Liver (tissue), 3 donors: ENCODE data around the gene STARD9.
A peak's percentile ranks its signal among the peaks of the same experiment; 100 is the strongest.

Source experiments
- EGR1 ChIP-seq, 2 donors: IDR thresholded peaks; 2 replicates each; pipeline ENCODE4 v1.6.1; 2016 to 2018; ENCODE audit warnings: antibody characterized with exemption in 2 of 2, low read depth in 2 of 2
- GABPA ChIP-seq, 2 donors: IDR thresholded peaks in 1 of 2; conservative IDR thresholded peaks in 1 of 2; 2 replicates each; pipeline ENCODE4 v1.6.1; 2016; ENCODE audit warnings: antibody characterized with exemption in 2 of 2, mild to moderate bottlenecking in 1 of 2, moderate library complexity in 1 of 2
- HNF4A ChIP-seq, 2 donors: conservative IDR thresholded peaks; 2 replicates each; pipeline ENCODE4 v1.6.1; 2016; ENCODE audit warnings: antibody characterized with exemption in 2 of 2, mild to moderate bottlenecking in 2 of 2
- JUND ChIP-seq, 2 donors: IDR thresholded peaks; 2 replicates each; pipeline ENCODE4 v1.6.1; 2016; ENCODE audit warnings: antibody characterized with exemption in 2 of 2
- RAD21 ChIP-seq, 2 donors: IDR thresholded peaks; 2 replicates each; pipeline ENCODE4 v1.6.1; 2016; ENCODE audit warnings: antibody characterized with exemption in 2 of 2, mild to moderate bottlenecking in 2 of 2
- SP1 ChIP-seq: IDR thresholded peaks from 2 replicates; pipeline ENCODE4 v1.6.1; 2018; ENCODE audit warnings: antibody characterized with exemption, mild to moderate bottlenecking
- TAF1 ChIP-seq: conservative IDR thresholded peaks from 2 replicates; pipeline ENCODE4 v1.6.1; 2016; ENCODE audit warnings: antibody characterized with exemption, mild to moderate bottlenecking
- TF ChIP-seq, protein P1 (sequence below): fragments of 150-350 bp; IDR thresholded peaks from 2 replicates; pipeline ENCODE4 v1.5.1; 2017; ENCODE audit warnings: improper control_type of control experiment, low read depth, low read length; ENCODE audit not compliant: missing input control
- TF ChIP-seq, protein P2 (sequence below): IDR thresholded peaks from 2 replicates; pipeline ENCODE4 v1.6.1; 2016; ENCODE audit warnings: antibody characterized with exemption
- TF ChIP-seq, protein P3 (sequence below): IDR thresholded peaks from 2 replicates; pipeline ENCODE4 v1.6.1; 2016; ENCODE audit warnings: antibody characterized with exemption
- donor health status: healthy.
- donor health status: healthy.

DNA sequence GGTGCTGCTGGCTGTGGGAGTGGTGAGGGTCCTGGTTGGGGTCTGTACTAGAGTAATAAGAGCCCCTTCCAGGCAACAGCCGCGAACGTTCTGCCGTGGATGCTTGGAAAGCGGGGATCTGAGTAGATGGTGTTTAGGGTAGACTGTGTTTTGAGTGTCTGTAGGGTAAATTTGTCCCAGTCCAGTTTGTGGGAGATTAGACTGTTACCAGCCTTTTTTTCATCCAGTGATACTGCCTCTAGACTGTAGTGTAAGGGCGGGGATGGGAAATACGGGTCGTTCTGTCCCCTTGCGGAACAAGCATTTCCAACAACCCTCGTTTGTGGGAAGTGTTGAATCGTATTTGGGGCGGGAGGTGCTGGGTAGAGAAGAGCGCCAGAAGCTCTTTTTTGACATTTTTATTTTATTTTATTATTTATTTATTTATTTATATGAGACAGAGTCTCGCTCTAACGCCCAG, 26.3 kb upstream of the STARD9 start:
- TF ChIP-seq, protein P1, sequence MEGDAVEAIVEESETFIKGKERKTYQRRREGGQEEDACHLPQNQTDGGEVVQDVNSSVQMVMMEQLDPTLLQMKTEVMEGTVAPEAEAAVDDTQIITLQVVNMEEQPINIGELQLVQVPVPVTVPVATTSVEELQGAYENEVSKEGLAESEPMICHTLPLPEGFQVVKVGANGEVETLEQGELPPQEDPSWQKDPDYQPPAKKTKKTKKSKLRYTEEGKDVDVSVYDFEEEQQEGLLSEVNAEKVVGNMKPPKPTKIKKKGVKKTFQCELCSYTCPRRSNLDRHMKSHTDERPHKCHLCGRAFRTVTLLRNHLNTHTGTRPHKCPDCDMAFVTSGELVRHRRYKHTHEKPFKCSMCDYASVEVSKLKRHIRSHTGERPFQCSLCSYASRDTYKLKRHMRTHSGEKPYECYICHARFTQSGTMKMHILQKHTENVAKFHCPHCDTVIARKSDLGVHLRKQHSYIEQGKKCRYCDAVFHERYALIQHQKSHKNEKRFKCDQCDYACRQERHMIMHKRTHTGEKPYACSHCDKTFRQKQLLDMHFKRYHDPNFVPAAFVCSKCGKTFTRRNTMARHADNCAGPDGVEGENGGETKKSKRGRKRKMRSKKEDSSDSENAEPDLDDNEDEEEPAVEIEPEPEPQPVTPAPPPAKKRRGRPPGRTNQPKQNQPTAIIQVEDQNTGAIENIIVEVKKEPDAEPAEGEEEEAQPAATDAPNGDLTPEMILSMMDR = peak; percentile 4
- no peak for TF ChIP-seq TAF1
- no peak for TF ChIP-seq GABPA (IDR thresholded peaks at IDR 0.05 in 1 of 2, conservative IDR thresholded peaks at IDR 0.05 in 1 of 2)
- no peak for TF ChIP-seq SP1
- TF ChIP-seq, protein P2, sequence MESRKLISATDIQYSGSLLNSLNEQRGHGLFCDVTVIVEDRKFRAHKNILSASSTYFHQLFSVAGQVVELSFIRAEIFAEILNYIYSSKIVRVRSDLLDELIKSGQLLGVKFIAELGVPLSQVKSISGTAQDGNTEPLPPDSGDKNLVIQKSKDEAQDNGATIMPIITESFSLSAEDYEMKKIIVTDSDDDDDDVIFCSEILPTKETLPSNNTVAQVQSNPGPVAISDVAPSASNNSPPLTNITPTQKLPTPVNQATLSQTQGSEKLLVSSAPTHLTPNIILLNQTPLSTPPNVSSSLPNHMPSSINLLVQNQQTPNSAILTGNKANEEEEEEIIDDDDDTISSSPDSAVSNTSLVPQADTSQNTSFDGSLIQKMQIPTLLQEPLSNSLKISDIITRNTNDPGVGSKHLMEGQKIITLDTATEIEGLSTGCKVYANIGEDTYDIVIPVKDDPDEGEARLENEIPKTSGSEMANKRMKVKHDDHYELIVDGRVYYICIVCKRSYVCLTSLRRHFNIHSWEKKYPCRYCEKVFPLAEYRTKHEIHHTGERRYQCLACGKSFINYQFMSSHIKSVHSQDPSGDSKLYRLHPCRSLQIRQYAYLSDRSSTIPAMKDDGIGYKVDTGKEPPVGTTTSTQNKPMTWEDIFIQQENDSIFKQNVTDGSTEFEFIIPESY = no peak
- no peak for TF ChIP-seq JUND (IDR thresholded peaks at IDR 0.05)
- no peak for TF ChIP-seq RAD21 (IDR thresholded peaks at IDR 0.05)
- TF ChIP-seq HNF4A (conservative IDR thresholded peaks at IDR 0.05) = no peak
- TF ChIP-seq, protein P3, sequence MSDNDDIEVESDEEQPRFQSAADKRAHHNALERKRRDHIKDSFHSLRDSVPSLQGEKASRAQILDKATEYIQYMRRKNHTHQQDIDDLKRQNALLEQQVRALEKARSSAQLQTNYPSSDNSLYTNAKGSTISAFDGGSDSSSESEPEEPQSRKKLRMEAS = no peak
- no peak for TF ChIP-seq EGR1 (IDR thresholded peaks at IDR 0.05; ENCODE audit: low read depth in 2 of 2)
